Stimulated activated CD8-positive, alpha-beta memory T cell treated with anti-CD3 and anti-CD28 coated beads, Interleukin-15, amount 100 ng/mL, for 48 hours (primary cell): ENCODE results near the gene ANKRD39.
"Not testable (repeated sequence)": the region's sequence is repeated elsewhere in the genome, so short reads cannot be mapped to it uniquely, and the experiment has no call there.

Experiments used
- DNase-seq, 2 donors: peaks; one replicate each; pipeline ENCODE4 v3.0.0-alpha.2; 2020; ENCODE audit warnings: low read depth in 2 of 2

ANKRD39 gene

GRCh38 chr2:96808176-96808837, 49.5 kb downstream of the ANKRD39 start:
- DNase-seq = no peak

DNA sequence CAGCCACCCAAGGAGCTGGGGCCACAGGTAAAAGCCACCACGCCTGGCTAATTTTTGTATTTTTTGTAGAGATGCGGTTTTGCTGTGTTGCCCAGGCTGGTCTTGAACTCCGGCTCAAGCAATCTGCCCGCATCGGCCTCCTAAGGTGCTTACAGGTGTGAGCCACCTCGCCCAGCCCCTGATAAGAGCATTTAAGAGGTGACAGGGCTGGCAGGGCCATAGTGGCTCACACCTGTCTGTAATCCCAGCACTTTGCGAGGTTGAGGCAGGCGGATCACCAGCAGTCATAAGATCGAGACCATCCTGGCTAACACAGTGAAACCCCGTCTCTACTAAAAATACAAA, 50.7 kb downstream of the ANKRD39 start:
- no peak for DNase-seq

DNA sequence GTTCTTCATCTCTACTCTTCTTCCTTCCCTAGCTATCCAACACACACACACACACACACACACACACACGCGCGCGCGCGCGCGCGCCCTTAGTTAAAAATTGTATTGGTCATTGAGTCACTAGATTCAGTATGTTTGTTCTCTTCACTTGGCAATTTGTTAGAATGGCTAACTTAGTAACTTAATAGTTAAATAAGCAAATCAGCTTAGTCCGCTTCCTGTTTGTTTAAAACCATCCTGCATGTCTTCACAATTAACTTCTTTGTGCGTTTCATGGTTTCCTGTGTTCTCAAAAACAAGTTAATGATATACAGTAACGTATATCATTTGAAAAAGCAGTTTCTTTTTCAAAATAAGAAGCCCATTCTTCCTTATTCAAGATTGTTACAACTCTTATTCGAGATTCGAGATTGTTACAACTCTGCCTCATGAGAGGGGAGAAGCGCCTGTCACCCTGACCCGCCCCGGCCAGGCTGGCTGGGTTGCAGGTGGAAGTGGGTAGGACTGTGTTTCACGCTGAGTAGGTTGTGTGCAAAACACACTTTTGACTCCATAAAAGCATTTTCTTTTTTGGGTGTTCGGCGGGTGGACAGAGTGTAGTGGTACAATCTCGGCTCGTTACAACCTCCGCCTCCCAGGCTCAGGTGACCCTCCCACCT, 51.2 kb downstream of the ANKRD39 start:
- DNase-seq = no peak

GRCh38 chr2:96805946-96806345, 51.9 kb downstream of the ANKRD39 start:
- not testable (repeated sequence) for DNase-seq

- DNase-seq = no peak
Measured at GRCh38 chr2:96804986-96805385, 52.8 kb downstream of the ANKRD39 start.

DNA sequence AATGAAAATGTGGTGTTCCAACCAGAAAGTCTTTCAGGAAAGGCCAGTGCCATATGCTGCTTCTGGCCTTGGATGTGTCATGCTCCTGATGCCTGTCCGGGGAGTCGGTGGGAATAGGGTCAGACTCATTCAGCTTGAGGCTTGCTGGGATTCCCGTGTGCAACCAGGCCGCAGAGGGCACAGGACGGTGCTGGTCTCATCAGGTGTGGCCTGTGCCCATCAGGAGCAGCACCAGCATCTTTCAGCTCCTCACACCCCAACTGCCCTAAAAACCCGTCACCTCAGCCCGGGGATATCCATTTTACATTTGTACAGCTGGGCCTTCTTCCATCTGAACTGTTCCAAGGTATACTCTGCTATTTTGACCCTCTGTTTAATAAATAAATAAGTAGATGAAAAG, 55.1 kb downstream of the ANKRD39 start:
- no peak for DNase-seq

- no peak for DNase-seq
Measured at GRCh38 chr2:96801786-96802595, 55.8 kb downstream of the ANKRD39 start.

DNA sequence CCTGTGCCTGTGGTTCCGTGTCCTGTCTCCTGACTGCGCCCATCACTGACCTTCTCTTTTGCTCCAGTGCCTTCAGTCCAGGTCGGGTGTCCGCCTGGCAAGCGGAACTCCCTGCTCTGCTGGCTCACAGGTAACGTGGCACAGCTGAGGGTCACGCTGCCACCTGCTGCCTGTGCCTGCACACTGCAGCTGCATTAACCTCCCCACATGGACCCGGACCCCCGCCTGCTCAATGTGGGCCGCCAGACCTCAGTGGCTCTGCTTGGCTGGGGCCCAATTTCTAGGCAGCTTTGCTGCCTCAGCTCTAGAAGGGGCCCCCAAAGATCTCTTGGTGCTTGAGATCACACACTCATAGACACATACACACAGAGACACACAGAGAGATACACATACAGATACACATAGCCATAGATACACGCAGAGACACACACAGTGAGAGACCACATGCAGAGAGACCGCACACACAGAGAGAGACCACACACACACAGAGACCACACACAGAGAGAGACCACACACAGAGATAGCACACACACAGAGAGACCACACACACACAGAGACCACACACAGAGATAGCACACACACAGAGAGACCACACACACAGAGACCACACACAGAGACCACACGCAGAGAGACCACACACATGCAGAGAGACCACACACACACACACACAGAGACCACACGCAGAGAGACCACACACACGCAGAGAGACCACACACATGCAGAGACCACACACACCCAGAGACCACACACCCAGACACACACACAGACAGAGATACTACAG, 56.6 kb downstream of the ANKRD39 start:
- DNase-seq = peak; percentile 45 to 59

GRCh38 chr2:96800061-96801004, 57.5 kb downstream of the ANKRD39 start:
- no peak for DNase-seq

DNA sequence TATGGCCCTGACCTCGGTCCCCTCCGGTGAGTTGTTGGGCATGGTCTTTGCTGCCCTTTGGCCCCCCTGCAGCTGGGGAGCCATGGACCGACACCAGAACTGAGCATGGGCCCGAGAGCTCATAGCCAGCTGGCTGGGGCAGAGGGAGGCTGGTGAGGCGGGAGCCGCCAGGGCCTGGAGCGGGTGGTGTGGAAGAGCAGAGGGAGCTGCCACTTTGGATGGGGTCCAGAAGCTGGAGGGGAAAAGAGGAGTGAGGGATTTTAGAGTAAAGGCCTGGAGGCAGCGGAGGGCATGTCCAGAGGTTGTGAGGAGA, 58.2 kb downstream of the ANKRD39 start:
- DNase-seq = no peak

DNA sequence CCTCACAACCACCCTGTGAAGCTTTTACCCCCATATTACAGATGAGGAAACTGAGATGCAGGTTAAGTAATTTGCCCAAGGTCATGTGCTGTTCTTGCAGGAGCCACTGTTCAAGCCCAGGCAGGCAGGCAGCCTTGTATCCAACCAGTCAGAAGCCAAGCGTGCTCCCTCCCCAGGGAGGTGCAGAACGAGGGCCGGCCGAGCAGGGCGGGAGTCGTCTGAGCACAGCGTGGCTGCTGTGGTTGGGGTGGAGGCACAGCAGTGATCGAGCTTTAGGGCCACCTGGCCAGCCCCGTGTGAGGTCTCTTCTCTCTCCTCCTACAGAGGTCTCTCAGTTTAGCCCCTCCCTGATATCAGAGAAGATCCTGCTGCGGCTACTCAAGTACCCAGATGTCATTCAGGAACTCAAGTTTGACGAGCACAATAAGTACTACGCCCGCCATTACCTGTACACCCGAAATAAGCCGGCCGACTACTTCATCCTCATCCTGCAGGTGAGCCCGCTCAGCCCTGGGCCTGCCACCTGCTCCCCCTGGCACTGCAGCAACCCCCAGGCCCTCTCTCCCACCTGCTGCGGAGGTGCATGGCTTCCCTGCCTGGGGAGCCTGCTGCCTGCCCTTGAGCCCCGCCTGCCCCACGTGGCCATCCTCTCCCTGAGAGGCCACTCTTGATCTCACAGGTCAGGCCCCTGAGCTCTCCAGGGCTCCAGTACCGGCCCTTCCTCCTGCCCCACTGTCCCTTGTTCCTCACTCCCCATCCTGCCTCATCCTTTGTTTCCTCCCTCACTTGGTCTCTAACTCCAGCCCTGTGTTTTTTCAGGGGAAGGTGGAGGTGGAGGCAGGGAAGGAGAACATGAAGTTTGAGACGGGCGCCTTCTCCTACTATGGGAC, 58.8 kb downstream of the ANKRD39 start:
- DNase-seq = no peak
